ENCODE results near the gene GNG3. TPM values are rescaled to one million over a fixed set of nuclear protein-coding genes. Genes with fewer than 3 reads are reported as not detected.

GNG3 gene
- total and polyA plus RNA-seq, 2 of the 4 experiments (the other 2 are of a cell fraction): not detected

GRCh38 chr11:62737196-62737595, 29.7 kb downstream of the GNG3 start:
- H4K5ac ChIP-seq (ENCODE audit: low read depth, low read length): no peak overlapping the region
- H3K4me1 ChIP-seq (ENCODE audit: control insufficient read depth, insufficient read depth, low read length): no peaks in the 10 kb centered on the region
- H2BK5ac ChIP-seq (ENCODE audit: low read depth, low read length, poor library complexity, severe bottlenecking): no peak overlapping the region
- no peak overlapping the region for H2AFZ ChIP-seq (replicated peaks; ENCODE audit: low read length, poor library complexity)
- no peak overlapping the region for H2AK9ac ChIP-seq (replicated peaks; ENCODE audit: low read depth, low read length, poor library complexity)
- CTCF ChIA-PET: no interaction called here
- H3K56ac ChIP-seq (ENCODE audit: extremely low read depth, insufficient read depth, low read length): no peak overlapping the region
- H3K14ac ChIP-seq (replicated peaks; ENCODE audit: low read depth, low read length): no peak overlapping the region
- no peaks in the 10 kb centered on the region; the same call in 1 of the 2 replicates for H4K20me1 ChIP-seq (ENCODE audit: insufficient read depth, low read length)
- no peak for TF ChIP-seq ELK1 (IDR thresholded peaks at IDR 0.05; ENCODE audit: borderline replicate concordance, low read depth, low read length)
- no peak for TF ChIP-seq FOS (IDR thresholded peaks at IDR 0.05; ENCODE audit: low read depth, low read length)
- no peak for TF ChIP-seq CEBPB (IDR thresholded peaks at IDR 0.05; ENCODE audit: low read depth, low read length)
- no peak for TF ChIP-seq MAFK (IDR thresholded peaks at IDR 0.05; ENCODE audit: low read depth, low read length)
- TF ChIP-seq CHD1 (IDR thresholded peaks at IDR 0.05; ENCODE audit: low read depth, low read length): no peak
- TF ChIP-seq RFX5 (IDR thresholded peaks at IDR 0.05; ENCODE audit: low read depth, low read length): no peak
- no peak for TF ChIP-seq SMC3 (IDR thresholded peaks at IDR 0.05; ENCODE audit: low read depth, low read length)
- no peak for TF ChIP-seq CTCF (conservative IDR thresholded peaks at IDR 0.05; ENCODE audit: low read depth, low read length)
- no peak for TF ChIP-seq BHLHE40 (IDR thresholded peaks at IDR 0.05; ENCODE audit: low read depth, low read length)
- no peak for TF ChIP-seq USF2 (IDR thresholded peaks at IDR 0.05; ENCODE audit: low read depth, low read length)
- no peak for TF ChIP-seq RAD21 (IDR thresholded peaks at IDR 0.05; ENCODE audit: low read length)
- TF ChIP-seq MAZ (IDR thresholded peaks at IDR 0.05; ENCODE audit: borderline replicate concordance, low read depth, low read length): no peak
- TF ChIP-seq POLR2A (IDR thresholded peaks at IDR 0.05; ENCODE audit: low read depth, low read length): no peak
- H3K79me1 ChIP-seq (ENCODE audit: low read depth in 1 of 2, low read length in 2 of 2): peaks cover 10 to 20% of the 10 kb centered on the region in 2 experiments; a peak in 3 of 4 replicates
- no peak overlapping the region for H4K8ac ChIP-seq (ENCODE audit: low read depth in 2 of 2, low read length in 2 of 2)
- H3K18ac ChIP-seq (ENCODE audit: low read depth, low read length): no peak overlapping the region
- no peak overlapping the region for H3K4me3 ChIP-seq (ENCODE audit: insufficient read depth, low read depth, low read length)
- no peaks in the 10 kb centered on the region for H3K9me3 ChIP-seq (ENCODE audit: control insufficient read depth, insufficient read depth, low read length)
- H3K9ac ChIP-seq (ENCODE audit: low read depth, low read length): no peak overlapping the region
- dilution Hi-C loops (cut with HindIII; ENCODE audit: low sequenced_read_pairs, unreplicated experiment): no loop called here
- no peak overlapping the region for H3K27ac ChIP-seq (ENCODE audit: insufficient read depth, low read length)
- H2BK15ac ChIP-seq (ENCODE audit: low read depth, low read length): no peak overlapping the region
- H3K23ac ChIP-seq (ENCODE audit: low read depth, low read length): no peak overlapping the region
- H2AK5ac ChIP-seq (ENCODE audit: low read depth, low read length): no peak overlapping the region
- no TSS peak for BruUV-seq (replicated peaks)
- in situ Hi-C loops (cut with MboI; ENCODE audit: low sequenced_read_pairs): no loop called here
- no peak overlapping the region for H4K91ac ChIP-seq (ENCODE audit: insufficient read depth, low read depth, low read length)
- DNase-seq (no peak), ATAC-seq (ENCODE audit: low read depth) (no peak)
- H2BK20ac ChIP-seq (ENCODE audit: low read depth, low read length): no peak overlapping the region
- no peak overlapping the region for H3K4ac ChIP-seq (ENCODE audit: low read depth, low read length)
- POLR2A ChIA-PET (ENCODE audit: unreplicated experiment): interaction anchor here (0.6 kb wide), 1 partner anchor 118 kb away, joined by 3 read pairs; no protein-coding TSS in a partner anchor
- intact Hi-C loops (cut with micrococcal nuclease): no loop called here
- no peak overlapping the region for H3K4me2 ChIP-seq (ENCODE audit: low read depth, low read length)
- no peaks in the 10 kb centered on the region for H3K27me3 ChIP-seq (ENCODE audit: control insufficient read depth, insufficient read depth, low read length)
- peaks cover 45% of the 10 kb centered on the region for H3K36me3 ChIP-seq (ENCODE audit: control insufficient read depth, insufficient read depth, low read length)
- H2BK120ac ChIP-seq (ENCODE audit: low read depth, low read length): no peak overlapping the region
- no peaks in the 10 kb centered on the region for H3K9me1 ChIP-seq (ENCODE audit: insufficient read depth, low read length)

Data from IMR-90 (cell line).